Measurements from ENCODE around the gene BRINP2.
"Not testable (repeated sequence)": the region's sequence is repeated elsewhere in the genome, so short reads cannot be mapped to it uniquely, and the experiment has no call there.

Gene BRINP2

DNA sequence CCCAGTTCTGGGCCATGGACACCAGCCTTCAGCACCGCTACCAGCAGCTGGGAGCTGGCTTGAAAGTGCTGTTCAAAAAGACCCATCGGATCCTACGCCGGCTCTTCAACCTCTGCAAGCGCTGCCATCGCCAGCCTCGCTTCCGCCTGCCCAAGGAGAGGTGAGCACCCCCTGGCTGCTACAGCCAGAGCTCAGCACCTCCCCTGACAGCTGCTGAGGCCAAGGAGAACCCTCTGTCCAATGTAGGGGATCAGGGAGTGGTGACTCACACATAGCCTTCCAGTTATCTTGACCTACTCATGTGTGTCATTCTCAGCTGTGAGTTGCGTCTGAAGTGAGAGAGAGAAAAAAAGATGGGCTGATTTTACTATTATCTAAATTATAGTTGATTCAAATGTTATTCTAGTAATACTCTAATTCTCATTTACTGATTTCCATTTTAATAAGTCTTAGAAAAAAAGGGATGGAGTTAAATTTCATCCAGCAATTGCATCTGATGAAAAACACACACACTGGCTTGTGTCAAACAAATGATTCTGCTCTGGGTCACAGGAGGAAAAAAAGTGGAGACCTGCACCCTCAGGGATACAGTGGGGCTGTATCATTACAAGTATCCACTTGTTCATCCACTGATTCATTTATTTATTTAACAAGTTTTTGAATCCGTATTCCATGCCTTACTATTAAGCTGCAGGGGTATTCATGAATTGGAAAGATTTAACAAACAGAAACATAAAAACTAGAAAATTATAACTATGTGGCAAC is 108.0 kb downstream of the BRINP2 start:
- no peak for DNase-seq

- DNase-seq, result no peak
Measured at GRCh38 chr1:177281901-177282300, 111.1 kb downstream of the BRINP2 start.

DNA sequence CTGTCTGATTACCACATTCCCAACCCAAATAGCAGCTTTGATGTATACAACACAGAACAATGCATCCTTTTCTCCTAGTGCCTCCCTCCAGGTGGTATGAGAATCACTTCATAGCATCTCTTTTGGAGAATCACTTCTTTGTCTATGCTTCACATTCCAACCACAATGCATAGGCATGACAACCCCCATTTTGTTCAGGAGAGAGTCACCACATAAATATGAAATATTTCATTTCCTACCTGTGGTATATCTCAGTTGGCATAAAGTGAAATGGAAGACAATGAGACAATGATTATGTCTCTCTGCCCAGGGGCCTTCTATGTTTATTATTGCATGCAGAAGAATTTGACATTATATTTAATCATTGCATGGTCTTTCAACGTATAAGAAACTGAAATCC is 112.2 kb downstream of the BRINP2 start:
- no peak for DNase-seq

DNA sequence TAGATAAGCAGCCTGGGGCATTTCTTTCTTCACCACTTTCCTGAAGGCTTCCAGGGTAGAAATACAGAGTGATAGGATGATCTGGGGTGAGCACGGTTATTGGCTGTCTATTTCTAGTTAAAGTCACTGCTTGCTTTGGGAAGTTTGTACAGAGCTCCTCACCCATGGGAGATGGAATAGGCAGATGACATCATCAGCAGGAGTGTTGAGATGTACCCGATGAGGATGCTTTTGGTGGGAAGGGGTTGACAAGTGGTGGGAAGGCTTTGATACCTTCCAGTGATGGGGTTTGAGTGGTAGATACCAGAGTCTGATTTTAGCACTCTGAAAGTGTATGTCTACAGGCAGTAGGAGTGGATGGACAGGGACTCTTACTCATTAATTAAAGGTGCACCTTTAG is 112.6 kb downstream of the BRINP2 start:
- no peak for DNase-seq

DNA sequence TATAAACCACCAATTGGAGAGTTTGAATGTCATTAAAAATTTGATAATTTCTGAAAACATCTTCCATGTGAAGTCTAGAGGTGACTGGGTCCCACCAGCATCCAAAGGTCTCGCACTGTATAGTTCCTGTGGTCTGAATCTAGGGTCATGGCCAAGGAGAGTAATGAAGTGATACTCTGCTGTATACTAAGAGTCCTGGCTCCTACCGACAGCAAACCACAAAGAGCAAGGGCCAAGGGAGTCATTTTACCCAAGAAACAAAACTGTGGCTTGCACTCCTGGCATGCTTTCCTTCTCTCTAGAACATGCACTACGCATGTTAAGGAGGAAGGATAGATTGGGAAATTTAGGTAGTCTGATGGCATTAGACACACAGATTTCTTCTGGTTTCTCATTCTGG is 115.6 kb downstream of the BRINP2 start:
- DNase-seq, result no peak

GRCh38 chr1:177287270-177287669 is 116.5 kb downstream of the BRINP2 start:
- DNase-seq, result no peak

DNA sequence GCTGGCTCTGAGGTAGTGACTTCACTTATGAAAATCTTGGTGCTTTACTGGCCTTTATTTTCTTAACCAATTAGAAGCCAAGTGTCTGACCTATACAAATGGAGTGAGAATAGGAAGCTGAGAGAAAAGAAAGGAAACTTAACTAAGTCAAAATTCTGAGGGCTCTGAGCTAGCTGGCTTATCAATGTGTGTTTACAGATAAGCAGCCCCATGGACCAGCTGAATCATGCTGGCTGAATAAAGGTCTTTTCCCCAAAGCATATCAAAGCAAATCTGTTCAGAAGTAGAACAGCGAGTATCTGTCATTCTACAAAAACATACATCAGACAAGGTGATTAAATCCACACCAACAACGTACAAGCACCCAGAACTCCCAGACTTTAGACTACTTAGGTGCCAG is 117.2 kb downstream of the BRINP2 start:
- DNase-seq, result no peak

DNA sequence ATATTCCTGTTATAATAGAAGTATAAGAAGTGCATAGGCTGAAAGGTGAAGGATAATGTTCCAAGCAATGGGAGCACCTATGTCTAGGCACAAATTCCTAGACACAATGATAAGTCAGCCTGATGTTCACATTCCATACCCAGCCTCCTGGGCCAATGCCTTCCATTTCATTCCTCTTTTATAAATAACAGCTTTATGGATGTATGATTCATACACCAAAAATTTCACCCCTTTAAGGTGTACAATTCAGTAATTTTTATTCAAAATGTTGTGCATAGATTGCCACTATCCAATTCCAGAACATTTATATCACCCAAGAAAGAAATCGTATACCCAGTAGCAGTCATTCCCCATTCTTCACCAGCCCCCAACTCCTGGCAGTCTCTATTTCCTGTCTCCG is 118.8 kb downstream of the BRINP2 start:
- DNase-seq, result no peak

- DNase-seq, result no peak
Measured at GRCh38 chr1:177300431-177300830, 129.7 kb downstream of the BRINP2 start.

DNA sequence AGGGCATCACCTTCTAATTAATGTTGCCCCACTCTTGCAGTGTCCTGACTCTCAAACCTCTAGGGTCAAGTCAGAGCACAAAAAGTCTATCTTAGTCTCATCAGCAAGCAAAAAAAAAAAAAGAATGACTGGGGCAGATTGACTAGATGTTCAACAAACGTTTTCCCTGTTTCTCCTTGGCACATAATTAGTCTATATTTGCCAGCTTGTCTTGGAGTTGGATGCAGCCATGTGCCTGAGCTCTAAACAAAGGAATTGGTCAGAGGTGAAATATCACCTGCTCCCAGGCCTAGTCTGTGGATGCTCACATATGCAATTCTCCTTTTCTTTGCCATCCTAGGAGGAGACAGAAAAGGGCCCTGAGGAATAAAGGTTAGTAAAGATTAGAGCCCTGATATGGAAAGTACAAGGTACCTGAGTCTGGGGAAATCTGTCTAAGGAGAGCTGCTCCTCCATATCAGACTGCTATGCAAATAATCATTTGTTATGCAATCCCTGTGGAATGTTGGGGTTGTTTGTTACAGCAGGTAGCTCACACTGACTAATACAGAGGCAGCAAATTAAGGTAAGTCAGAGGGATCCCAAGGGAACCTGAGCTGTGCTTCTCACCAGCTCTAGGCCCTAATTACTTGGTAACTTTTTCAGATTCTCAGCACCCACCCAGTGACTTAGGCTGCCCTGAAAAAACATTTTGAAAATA is 130.8 kb downstream of the BRINP2 start:
- no peak for DNase-seq

- DNase-seq, result peak; percentile 14
Measured at GRCh38 chr1:177302357-177303044, 131.7 kb downstream of the BRINP2 start.

DNA sequence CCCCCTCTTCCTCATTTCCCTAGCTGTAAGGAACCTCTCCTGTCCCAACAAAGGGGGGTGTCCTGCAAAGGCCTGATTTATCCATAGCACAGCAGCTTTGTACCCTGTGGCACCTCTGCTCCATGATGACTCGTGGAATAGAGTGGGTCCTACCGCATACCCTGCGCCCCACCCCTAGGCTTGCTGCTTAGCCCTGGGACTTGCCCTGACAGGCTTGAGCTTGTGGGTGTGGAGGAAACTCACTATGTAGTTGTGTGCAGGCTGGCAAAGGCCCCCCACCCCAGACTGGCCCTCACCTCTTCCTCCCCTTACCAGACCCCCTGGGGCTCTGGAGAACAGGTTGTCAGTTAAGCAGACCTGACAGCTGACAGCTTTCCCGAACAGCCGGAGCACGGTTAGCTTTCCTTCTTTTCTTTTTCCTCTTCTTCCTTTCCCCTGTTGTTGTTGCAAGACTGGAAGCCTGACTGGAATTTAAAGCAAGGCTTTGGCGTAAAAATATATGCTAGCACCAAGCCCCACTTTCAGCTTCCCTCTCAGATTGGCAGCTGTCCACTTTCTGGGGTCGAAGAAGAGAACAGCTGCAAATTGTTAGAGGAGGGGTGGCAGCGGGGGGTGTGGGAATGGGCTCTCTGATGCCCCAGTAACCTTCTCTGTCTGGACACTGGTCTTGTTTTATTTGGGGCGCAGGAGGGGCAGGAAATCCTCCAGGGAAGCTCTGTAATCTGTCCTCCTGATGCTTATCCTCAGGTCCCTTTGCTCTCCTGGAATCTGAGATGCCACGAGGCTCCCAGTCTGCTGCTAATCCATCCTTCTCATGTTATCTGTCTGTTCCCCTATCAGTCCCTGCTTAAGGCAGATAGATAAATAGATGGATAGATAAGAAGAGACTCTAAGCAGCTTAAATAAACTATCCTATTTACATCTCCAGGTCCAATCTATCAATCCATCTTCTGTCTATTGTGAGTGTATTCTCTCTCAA is 134.6 kb downstream of the BRINP2 start:
- no peak for DNase-seq

GRCh38 chr1:177306019-177306415 is 135.3 kb downstream of the BRINP2 start:
- no peak for DNase-seq

- DNase-seq, result no peak
Measured at GRCh38 chr1:177306981-177307380, 136.2 kb downstream of the BRINP2 start.

DNA sequence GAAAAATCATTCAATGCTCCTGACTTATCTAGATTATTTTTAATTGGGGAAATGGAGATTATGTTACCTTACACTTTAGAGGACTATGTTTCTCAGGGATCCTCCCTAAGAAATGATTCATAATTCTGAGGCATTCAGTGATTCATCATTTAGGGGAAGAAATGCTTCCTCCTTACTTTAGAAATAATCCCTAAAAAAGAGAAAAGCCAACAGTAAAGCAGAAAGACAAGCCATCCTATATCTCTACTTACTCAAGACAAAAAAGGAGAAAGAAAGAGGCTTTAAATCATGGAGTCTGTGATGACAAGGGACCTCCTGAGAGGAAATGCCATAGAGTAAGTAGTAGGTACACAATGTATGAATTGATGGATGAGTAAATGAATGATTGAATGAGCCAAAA is 137.0 kb downstream of the BRINP2 start:
- DNase-seq, result no peak

DNA sequence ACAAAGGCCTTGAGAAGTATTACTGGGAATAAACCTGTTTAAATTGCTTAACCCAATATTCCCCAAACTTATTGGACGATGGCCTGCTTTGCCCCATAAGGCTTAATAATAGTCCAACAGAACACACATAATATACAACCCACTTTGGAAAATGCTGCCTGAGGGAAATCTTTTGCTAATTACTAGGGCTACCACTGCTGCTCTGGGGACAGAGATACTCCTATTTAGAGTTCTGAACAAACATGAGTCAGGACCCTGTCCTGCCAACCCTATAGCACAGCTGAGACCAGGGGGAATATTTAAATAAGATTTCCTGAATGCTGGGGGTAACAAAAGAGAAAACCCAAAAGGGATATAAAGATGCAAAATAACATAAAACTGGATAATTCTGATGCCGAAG is 139.1 kb downstream of the BRINP2 start:
- DNase-seq, result no peak

- DNase-seq, result no peak
Measured at GRCh38 chr1:177310326-177310725, 139.6 kb downstream of the BRINP2 start.

DNA sequence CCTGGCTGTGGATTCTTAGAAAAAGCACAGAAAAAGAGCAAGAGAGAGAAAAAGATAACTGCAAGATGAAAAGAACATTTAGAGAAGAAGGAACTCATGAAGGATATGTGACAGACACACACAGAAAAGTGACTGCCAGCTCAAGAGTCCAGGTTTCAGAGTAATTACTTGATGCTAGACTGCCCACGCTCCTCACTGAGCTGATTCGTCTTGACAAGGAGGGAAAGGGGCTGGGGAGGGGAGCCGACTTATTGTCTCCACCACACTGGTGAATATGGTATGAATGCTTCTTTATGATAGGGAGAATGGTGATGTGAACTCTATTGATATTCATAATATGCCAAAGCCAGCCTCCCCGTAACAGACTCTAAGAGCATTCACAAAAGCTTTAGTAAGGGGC is 140.4 kb downstream of the BRINP2 start:
- DNase-seq, result no peak

GRCh38 chr1:177311586-177311985 is 140.8 kb downstream of the BRINP2 start:
- no peak for DNase-seq

DNA sequence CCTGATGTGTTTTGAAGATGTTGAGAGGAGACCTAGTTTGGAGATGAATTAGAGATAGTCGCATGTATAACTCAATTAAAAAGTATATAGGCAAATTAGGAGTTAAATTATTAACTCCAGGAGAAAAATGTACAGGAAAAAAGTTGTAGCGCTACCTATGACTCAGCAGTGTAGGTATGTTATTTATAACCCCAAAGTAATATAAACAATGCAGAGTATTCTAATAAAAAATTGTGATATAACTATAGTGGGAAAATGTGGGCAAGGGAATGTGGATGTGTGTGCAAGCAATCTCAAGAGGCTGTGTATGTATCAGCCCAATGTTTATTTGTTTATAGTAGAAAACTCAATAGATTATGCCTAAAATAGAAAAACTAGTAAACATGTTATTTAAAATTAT is 144.5 kb downstream of the BRINP2 start:
- DNase-seq, result no peak

- DNase-seq, result no peak
Measured at GRCh38 chr1:177315761-177316160, 145.0 kb downstream of the BRINP2 start.

- not testable (repeated sequence) for DNase-seq
Measured at GRCh38 chr1:177321434-177321833, 150.7 kb downstream of the BRINP2 start.

DNA sequence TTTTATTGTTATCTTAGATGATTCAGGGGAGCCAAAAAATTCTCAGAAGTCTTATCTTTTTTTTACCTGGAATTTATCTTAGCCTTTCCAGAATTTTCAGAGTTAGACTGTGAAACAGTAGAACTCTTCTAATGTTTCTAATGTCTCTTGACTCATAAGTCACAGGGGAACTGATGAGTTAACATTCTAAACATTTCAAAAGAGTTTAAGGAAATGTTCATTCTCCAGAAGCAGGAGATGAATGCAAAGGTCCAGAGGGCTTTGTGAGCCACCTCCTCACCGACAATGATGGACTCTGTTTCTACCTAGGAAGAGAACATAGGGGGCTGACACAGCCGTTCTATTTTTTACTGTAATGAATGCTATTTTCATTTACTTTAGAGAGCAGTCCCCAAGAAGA is 157.5 kb downstream of the BRINP2 start:
- no peak for DNase-seq
